GM13976 (cell line): ENCODE measurements around the gene UBAC2.

ENCODE experiments used
- DNase-seq: peaks from one replicate; pipeline ENCODE4 v3.0.0; 2012; ENCODE audit warnings: low spot score
- CTCF ChIP-seq: IDR thresholded peaks from 2 replicates; pipeline ENCODE4 v1.5.1; 2012; ENCODE audit warnings: borderline replicate concordance, mild to moderate bottlenecking; ENCODE audit not compliant: insufficient read depth; ENCODE audit errors: extremely low read depth, missing control alignments, control extremely low read depth
- in situ Hi-C: fragments of 300-500 bp; cut with MboI; formaldehyde crosslinking; loops from one replicate; pipeline ENCODE4 v1.12.0; 2022; ENCODE audit warnings: low sequenced_read_pairs, mixed read lengths, inconsistent platforms; ENCODE audit not compliant: unreplicated experiment

UBAC2 gene

DNA sequence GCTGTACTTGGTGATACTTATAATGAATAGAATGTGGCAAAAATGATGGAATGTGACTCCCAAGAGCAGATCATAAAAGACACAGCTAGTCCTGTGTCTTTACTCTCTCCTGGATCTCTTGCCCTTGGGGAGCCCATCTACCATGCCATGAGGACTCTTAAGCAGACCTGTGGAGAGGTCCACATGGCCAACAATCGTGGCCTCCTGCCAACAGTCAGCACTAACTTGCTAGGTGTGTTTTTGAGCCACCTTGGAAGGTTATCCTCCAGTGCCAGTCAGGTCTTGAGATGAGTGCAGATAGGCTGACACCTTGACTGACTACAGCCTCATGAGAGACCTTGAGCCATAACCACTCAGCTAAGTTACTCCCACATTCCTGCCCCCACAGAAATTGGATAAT is 128.8 kb downstream of the UBAC2 start:
- TF ChIP-seq CTCF: no peak
- in situ Hi-C loops: no loop called here
- DNase-seq: no peak

DNA sequence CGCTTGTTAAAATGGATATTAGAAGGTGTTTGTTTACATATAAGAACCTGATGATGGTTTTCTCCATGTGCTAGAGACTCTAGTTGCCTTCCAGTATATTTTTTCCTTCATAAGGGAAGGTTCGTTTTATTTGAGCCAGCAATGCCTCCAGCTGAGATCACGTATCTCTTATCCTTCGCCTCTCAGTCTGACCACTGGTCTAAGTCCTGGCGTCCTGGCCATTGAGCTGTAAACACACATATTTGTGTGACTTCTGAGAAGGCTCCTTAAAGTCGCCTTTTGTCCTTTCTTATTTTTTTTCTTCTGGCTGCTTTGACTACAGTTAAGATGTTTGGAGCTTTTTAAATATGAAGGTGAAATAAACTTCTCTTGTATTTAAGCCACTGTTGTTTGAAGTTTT is 130.3 kb downstream of the UBAC2 start:
- no peak for TF ChIP-seq CTCF
- DNase-seq: no peak
- in situ Hi-C loops: no loop called here

GRCh38 chr13:99331881-99332293 is 131.2 kb downstream of the UBAC2 start:
- in situ Hi-C loops: no loop called here
- no peak for TF ChIP-seq CTCF

DNA sequence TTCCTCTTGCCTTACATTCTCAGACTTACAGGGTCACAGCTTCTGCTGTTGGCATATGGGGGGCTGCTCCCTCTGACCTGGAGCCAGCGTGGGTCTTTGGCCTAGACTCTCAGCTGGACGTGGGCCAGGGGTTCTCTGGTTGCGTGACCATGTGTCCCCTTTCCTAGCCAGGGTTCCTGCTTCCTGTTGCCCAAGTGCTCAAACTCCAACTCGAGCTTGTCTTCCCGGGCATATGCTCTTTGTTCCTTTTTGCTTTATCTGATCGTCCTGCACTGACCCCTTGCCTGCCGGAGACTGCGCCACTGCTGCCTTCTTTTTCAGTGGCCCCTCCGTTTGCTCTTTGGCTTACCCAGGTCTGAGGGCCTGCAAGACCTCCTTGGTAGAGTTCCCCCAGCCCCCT is 131.8 kb downstream of the UBAC2 start:
- no peak for TF ChIP-seq CTCF
- in situ Hi-C loops: no loop called here
- no peak for DNase-seq

More at GRCh38 chr13:99331881-99332293, 131.2 kb downstream of the UBAC2 start:
- DNase-seq: no peak

DNA sequence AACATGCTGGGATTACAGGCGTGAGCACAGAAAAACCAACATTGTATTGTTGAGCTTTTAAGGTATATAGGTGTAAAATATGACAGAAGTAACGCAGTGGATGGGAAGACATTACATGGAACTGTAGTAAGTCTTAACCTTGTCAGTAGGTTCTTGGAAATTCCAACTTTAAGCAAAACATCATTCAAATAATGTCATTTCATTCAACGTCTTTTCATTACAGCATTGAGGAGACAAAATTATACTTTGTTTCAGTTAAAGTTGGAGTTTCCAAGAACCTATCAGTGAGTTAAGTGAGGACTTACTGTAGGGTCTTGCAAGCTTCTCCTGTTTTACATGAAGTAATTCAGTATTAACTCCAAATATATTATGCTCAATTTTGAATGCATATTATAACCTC is 133.6 kb downstream of the UBAC2 start:
- in situ Hi-C loops: no loop called here
- no peak for TF ChIP-seq CTCF
- no peak for DNase-seq

GRCh38 chr13:99335087-99335486 is 134.4 kb downstream of the UBAC2 start:
- in situ Hi-C loops: no loop called here

More at GRCh38 chr13:99335087-99335486, 134.4 kb downstream of the UBAC2 start:
- DNase-seq: no peak
- TF ChIP-seq CTCF: no peak
